ENCODE measurements around the gene CDC23.
"Not testable (repeated sequence)": the region's sequence is repeated elsewhere in the genome, so short reads cannot be mapped to it uniquely, and the experiment has no call there.

Gene CDC23

GRCh38 chr5:138210985-138211384 is 2.1 kb downstream of the CDC23 start:
- DNase-seq = no peak

GRCh38 chr5:138193859-138194258 is 19.3 kb downstream of the CDC23 start:
- DNase-seq = not testable (repeated sequence)

- DNase-seq = no peak
These were observed 20.3 kb downstream of the CDC23 start for GRCh38 chr5:138192826-138193225.

- no peak for DNase-seq
These were observed 24.5 kb downstream of the CDC23 start for GRCh38 chr5:138188626-138189025.

- DNase-seq = no peak
These were observed 27.1 kb downstream of the CDC23 start for GRCh38 chr5:138186002-138186447.

- DNase-seq = no peak
These were observed 30.3 kb downstream of the CDC23 start for GRCh38 chr5:138182808-138183207.

GRCh38 chr5:138180841-138181240 is 32.3 kb downstream of the CDC23 start:
- no peak for DNase-seq

- DNase-seq = no peak
These were observed 32.8 kb downstream of the CDC23 start for GRCh38 chr5:138180183-138180782.

- DNase-seq = no peak
These were observed 33.8 kb downstream of the CDC23 start for GRCh38 chr5:138179277-138179857.

- DNase-seq = no peak
These were observed 34.4 kb downstream of the CDC23 start, which contains the start of the genes BRD8 and KIF20A for GRCh38 chr5:138178516-138179276. Gene BRD8, minus strand, starts transcription at chr5:138178630. Its CDS starts 16 bp downstream, at chr5:138178614. Gene KIF20A, plus strand, starts transcription at chr5:138179112. Its CDS starts 569 bp downstream, at chr5:138179681.

GRCh38 chr5:138177941-138178515 is 35.1 kb downstream of the CDC23 start:
- DNase-seq = no peak

GRCh38 chr5:138170299-138170698 is 42.8 kb downstream of the CDC23 start:
- no peak for DNase-seq

GRCh38 chr5:138169124-138169523 is 44.0 kb downstream of the CDC23 start:
- no peak for DNase-seq

- no peak for DNase-seq
These were observed 49.4 kb downstream of the CDC23 start for GRCh38 chr5:138163721-138164120.

GRCh38 chr5:138160706-138161105 is 52.4 kb downstream of the CDC23 start:
- DNase-seq = no peak

- DNase-seq = no peak
These were observed 53.5 kb downstream of the CDC23 start for GRCh38 chr5:138159666-138160065.

- DNase-seq = no peak
These were observed 55.5 kb downstream of the CDC23 start for GRCh38 chr5:138157626-138158025.

GRCh38 chr5:138155977-138156376 is 57.1 kb downstream of the CDC23 start:
- DNase-seq = not testable (repeated sequence)

- DNase-seq = no peak
These were observed 63.6 kb downstream of the CDC23 start for GRCh38 chr5:138149530-138149929.

GRCh38 chr5:138148811-138149210 is 64.3 kb downstream of the CDC23 start:
- DNase-seq = no peak

- DNase-seq = not testable (repeated sequence)
These were observed 69.5 kb downstream of the CDC23 start for GRCh38 chr5:138143578-138143977.

- no peak for DNase-seq
These were observed 71.4 kb downstream of the CDC23 start for GRCh38 chr5:138141734-138142133.

GRCh38 chr5:138140268-138140667 is 72.9 kb downstream of the CDC23 start:
- DNase-seq = no peak

GRCh38 chr5:138139781-138140090 is 73.4 kb downstream of the CDC23 start:
- no peak for DNase-seq

Data from activated gamma-delta T cell (primary cell).